GDM1 (cell line): ENCODE measurements around the gene PEX14.

Experiments used
- DNase-seq: peaks from one replicate; lab custom pipeline; 2025; lab: John Stamatoyannopoulos, UW

PEX14 gene

DNA sequence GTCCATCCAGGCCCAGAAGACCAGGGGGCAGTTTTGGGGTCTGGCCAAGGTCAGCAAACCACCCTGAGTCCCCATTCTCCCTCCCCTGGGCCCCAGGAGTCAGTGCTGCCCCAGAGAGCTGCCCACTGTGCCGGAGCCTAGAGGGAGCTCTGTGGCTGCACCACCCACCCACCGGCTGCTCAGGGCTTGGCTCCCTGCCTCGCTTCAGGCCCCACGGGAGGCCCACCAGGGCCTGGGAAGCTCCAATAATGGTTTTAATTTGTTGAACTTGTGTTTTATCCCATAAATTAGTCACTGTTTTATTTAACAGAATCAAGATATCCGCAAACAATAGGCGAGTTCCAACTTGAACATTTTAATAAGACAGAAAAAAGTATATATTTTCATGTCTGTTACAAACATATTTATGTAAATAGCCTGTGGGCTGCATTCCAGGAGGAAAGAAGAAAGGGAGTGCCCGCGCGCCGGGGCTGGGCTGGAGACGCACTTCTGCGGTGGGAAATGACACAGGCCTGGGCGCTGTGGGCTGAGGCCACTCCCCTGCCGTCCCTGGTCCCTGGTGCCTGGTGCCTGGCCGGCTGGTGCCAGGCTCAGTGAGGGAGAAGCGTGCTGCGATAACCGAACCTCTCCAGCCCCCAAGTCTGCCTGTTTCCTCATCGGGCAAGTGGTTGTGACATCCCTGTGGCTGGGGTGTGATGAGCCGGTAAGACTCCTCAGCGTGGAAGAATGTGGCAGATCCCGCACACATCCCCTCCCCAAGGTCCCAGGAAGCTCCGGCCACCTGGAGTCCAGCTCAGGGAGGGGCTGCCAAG, 160.5 kb downstream of the PEX14 start:
- no peak for DNase-seq

DNA sequence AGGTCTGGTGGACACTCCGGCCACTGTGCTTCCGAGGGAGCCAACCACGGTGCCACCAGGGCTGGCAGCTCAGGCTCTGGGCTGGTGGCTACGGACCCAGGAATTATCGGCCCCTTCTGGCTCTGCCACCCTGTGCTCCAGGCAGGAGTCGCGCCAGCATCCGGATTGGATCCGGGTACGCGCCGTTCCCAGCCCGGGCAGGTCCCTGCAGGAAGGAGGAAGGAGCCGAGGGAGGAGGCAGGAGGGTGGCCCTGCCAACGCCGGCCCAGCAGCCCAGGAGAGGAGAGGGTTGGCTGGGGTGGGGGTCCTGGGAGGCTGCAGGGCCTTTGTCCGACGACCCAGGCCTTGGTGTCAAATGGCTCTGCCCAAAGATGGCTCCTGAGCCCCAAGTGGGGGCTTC, 161.2 kb downstream of the PEX14 start:
- DNase-seq, result no peak

DNA sequence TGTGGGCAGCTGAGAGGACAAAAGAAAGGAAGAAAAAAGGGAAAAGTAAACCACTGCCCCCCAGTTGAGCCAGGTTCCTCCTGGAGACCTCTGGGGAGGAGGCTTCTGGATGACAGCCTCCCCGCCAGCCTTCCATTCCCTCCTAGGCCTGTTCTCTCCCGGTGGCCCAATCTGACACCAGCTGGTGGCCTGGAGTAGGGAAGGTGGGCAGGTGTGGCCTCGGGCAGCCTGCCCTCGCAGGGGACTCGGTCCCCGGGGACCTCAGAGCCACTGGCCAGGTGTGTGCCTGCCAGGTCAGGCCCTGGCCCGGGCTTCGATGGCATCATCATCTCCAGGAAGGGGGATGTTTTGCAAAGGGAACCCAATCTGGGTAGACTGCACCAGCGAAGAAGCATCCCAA, 162.7 kb downstream of the PEX14 start:
- DNase-seq, result no peak

DNA sequence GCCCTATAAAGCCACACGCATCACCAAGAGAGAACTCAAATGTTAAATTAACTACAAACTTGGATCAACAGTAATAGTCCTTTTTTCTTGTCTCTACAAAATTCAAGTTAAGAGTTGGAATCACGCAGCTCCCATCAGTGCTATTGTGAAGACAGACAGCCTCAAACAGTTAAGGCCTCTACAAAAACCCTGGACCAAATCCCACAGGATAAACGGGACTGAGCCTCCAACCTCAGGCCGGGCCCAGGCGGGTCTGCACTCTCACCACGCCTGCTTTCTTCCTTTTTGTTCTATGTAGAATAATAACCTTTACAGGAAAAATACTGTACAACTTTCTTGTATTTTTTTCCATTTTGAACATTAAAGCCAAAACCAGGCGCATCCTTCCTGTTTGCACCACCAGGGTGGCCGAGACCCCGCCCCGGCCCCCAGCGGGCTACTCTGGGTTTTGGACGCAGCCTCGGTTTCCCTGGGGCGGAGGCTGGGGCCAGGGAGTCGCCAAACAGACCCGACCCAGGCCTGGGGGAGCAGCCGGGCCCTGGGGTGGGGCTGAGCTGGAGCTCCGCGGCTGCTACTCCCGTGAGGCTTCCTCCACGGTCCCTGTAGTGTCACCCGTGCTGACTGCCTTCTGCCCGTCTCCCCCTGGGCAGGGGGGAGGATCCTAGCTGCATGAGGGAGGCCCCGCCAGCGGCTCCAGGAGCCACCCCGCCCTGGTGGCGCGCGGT, 163.2 kb downstream of the PEX14 start:
- DNase-seq, result no peak

DNA sequence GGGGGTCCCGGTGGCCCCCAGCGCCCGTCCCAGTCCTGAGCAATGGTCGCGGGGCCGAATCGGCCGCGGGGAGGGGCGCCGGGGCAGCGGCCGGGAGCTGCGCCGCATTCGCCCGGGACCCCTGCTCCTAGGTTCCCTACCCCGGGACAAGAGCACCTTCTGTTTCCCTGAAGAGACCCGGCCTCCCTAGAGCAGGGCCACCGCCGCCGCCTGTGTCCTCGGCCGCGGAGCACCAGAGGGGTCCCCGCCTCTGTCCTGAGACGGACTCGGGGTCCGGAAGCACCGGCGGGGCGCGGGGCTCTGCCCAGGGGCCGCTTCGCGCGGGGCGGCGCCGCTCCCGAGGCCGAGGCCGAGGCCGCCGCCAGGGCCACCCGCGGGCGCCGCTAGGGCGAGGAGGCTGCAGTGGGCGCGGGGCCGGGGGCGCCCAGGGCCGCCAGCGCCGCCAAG, 163.8 kb downstream of the PEX14 start:
- DNase-seq, result no peak

DNA sequence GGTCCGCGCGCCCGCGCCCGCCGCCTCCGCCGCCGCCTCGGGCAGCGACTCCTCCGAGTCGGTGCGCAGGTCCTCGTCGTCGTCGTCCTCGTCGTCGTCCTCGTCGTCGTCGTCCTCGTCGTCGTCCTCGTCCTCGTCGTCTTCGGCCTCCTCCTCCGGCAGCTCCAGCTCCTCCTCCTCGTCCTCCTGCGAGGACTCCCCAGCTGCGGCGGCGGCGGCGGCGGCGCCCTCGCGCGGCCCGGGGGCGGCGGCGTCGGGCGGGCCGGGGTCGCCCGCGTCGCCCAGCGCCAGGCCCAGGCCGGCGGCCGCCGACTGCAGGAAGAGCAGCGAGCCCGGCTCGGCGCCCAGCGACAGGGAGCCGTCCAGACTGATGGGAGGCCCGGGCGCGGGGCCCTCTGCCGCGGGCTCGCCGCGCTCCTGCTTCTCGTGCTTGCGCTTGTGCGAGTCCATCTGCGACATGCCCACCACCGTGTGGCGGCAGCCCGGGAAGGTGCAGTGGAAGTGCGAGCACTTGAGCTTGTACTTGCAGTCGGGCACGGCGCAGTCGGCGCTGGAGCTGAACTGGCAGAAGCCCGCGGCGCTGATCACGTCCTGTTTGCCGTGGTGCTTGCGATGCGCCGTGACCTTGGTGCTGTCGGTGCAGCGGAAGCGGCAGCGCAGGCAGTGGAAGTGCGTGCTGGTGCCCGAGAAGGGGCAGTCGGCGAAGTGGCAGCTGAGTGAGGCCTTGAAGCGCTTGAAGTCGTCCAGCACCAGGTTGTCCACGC, 164.4 kb downstream of the PEX14 start:
- no peak for DNase-seq

DNA sequence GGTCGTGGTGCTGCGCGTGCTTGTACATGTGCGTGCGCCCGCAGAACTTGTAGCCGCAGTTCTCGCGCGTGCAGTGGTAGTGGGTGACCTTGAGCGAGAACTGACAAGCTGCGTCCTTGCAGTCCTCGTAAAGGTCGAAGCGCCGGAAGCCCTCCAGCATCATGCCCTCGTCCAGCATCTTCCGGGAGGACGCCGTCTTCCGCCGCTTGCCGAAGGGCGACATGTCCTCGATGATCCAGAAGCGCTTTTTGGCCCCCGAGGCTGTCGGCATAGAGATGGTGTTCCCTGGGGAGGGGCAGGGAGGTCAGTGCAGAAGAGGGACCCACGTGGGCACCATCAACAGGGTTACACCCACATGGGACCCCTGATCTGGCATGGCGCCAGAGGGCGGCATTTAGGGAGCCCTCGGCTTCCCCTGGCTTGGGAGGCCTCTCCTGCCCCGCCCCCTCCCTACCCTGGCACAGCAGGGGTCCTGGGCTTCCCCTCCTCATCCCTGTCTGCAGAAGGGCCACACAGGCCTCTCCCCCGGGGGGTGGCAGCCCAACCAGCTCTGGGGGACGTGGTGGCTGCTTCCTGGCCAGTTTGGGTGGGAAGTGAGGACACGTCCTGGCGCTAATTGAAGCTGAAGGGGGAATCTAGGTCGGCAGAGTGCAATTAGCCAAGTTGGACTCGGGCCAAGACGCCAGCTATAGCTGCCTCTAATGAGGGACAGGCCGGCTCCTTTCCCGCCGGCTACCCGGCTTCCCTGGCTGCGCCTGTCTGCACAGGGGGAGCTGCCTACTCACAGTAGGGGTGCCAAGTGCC, 165.2 kb downstream of the PEX14 start:
- DNase-seq, result no peak

DNA sequence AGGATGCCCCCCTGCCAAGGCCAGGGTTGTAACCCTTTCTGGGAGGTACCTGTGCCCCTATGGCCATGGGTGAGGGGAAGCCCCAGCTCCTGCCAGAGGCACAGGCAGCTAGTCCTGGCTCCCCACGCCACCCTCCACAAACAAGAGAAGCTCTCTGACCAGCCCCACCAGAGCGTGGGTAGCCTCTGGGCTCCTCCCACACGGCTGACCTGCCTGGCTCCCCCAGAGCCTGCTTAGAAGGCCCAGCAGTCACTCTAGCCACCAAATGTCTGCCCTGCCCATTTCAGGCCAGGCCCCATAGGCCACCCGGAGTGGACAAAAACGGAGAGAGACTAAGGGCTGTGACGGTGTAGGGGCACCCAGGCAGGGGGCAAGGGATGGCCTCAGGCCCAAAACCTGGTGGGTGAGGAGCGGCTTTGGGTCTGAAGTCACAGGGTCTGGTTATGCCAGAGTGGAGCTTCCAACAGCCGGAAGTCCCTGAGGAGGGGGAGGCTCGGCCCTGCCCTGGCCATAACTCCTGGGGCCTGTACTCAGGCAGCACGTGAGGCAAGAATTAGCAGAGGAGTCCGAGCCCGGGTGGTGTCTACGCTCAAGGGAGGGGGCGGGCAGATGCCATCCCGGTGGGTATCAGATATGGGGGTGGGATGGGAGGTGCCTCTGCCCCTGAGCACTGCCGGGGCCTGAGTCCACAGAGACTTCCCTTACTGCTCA, 166.2 kb downstream of the PEX14 start:
- DNase-seq, result no peak

DNA sequence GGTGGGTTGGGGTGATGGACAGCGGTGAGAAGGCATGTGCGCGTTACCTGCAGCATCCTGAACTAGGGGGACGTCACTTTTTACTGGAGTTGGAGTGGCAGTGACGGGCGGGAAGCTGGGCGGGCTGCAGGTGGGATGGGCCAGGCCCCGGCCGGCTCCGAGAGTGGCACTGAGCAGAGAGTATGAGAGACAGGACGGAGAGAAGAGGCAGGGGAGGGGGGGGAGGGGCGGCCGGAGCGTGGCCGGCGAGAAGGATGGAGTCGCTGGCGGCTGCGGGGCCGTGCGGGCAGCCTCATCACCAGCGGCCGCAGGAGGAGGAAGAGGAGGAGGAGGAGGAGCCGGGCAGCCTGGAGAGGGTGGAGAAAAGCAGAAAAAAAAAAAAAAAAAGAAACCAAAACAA, 167.2 kb downstream of the PEX14 start:
- DNase-seq, result no peak

DNA sequence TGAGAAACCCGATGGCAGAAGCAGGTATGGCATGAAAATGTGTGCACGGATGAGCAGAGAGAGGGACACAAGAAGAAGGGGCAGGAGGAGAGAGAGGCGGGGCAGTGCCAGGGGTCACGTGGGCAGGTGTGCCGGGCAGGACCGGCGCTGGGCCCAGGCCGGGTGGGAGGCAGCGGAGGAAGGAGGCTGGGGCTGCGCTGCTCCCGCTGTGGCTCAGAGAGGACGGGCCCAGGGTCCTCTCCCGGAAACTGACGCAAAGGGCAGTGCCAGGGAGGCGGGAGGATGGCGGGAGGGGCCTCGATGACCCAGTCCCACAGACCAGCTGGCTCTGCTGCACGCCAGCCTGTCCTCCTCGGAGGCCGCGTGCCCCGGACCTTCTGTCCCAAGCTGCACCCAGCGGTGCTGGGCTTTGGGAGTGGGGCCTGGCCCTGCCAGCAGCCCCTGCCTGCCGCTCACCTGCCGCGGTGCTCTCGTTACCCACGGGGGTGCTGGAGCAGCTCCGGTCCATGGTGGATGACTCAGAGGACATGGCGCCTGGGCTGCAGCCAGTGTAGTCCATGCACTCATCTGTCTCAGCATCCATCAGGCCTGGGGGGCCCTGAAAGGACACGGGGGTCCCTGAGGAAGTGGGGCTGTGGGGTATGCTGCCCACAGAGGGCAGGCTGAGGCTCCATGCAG, 167.8 kb downstream of the PEX14 start:
- DNase-seq, result no peak

DNA sequence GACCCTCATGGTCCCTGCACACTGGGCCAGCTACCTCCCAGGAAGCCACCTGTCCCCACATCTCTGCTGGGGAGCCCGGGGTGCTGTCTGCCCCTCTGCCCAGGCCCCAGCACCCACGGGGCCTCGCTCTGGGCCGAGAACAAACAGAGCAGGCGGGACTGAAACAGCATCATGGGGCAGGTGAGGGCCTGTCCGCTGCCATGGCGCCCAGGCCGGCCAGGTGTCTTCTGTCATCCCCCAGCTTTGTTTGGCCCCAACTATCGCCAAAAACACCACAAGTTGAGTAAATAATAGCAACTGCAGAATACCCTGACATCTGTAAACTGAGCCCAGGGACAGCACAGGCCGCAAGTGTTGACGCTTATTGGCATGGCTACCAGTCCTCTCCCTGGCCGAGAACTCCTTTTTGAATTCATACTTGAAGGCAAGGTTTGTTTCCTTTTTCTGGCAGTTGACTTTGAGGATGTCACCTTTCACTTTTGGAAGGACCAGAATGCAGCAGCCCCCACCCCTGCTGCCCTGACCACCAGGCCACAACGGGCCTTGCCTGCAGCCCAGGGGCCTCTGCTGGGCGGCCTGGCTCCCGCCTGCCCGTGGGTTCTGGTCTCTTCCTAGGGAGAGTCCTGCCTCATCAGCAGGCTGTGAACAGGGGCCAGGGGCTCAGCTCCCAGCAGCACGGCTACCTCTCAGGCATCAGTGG, 169.0 kb downstream of the PEX14 start:
- no peak for DNase-seq

DNA sequence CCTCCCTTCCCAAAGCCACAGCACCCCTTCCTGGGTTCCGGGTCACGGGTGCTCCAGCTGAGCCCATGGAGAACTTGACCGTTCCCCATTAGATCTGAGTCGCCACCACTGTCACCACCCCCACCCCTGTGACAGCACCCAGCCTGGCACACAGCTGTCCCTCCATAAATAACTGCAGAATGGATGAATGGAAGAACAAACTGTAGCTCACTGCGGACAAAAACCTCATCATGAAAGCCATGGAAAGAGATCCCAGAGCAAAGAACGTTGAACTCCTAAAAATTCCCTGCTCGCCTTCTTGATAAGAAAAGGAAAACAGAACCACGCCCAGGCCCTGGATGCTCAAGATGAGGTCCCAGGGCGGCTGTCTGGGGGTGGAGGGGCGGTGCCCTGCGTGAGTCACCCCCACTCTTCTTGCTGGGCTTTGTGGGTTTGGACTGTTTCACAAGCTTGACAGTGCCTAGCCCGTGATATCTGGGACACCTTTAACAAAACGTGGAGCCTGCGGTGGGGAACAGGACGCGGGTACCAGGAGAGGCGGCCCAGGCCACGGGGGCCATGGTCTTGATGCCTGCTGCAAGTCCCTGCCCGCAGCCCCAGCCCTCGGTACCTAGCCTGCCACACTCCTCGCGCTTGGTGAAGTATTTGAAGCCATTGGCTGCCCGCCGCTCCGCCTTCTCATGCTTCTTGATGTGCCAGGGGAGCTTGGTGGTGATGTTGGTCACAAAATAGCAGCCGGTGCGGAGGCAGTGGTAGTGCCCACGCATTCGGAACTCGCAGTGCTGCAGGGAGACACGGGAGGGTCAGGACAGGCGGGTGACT, 169.8 kb downstream of the PEX14 start:
- no peak for DNase-seq

DNA sequence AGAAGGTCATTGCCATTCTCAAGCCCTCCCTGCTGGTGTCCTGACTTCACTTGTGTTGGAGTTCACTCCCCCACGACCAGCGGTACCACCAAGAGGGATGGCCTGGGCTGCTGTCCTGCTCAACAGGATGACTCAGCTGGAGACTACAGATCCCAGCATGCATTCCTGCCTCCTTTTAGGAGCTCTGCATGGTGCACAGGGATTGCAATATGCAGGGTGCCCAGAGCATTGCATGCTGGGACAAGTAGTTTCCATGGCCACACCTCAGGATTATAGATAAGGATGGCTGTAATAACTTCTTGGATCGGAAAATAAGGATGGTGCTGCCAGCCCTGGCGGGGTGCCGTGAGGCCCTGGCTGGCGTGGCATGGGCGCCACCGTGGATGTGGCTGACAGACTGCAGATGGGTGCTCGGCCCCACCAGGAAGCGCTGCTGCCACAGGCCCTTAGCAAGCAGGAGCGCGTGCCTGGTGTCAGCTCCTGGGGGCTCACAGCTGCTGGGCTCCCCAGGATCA, 171.7 kb downstream of the PEX14 start:
- peak; percentile 20 for DNase-seq

DNA sequence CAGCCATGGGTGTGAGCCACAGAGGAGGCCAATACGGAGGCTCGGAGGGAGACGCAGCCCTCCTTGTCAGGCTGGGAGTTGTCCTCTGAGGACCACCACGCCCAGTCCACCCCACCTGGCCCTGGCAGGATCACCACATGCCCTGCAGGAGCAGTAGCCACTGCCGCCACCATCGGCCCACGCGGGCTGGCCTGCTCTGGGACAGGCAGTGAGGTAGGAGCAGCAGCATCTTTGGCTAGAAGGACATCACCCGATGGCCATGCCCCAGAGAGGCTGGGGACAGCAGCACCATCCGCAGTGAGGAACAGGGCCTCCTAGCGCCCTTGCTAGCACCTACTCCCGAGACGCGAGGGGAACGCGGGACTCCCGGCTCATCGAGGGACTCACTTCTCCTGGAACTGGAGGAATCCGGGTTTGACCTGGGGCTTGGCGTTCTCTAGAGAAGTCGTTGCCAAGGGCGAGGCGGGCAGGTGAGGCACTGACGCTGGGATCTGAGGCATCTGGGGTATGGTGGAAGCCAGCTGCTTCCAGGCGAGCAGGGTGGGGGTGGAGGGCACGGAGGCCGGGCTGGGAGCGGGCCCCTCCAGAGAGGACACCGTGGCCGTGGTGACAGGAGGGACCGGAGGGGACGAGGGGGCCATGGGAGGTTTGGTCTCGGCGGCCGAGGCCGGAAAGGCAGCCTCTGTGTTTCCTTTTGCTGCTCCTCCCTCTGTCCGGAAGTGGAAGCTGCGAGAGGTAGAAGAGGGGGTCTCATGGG, 172.8 kb downstream of the PEX14 start:
- DNase-seq, result no peak

DNA sequence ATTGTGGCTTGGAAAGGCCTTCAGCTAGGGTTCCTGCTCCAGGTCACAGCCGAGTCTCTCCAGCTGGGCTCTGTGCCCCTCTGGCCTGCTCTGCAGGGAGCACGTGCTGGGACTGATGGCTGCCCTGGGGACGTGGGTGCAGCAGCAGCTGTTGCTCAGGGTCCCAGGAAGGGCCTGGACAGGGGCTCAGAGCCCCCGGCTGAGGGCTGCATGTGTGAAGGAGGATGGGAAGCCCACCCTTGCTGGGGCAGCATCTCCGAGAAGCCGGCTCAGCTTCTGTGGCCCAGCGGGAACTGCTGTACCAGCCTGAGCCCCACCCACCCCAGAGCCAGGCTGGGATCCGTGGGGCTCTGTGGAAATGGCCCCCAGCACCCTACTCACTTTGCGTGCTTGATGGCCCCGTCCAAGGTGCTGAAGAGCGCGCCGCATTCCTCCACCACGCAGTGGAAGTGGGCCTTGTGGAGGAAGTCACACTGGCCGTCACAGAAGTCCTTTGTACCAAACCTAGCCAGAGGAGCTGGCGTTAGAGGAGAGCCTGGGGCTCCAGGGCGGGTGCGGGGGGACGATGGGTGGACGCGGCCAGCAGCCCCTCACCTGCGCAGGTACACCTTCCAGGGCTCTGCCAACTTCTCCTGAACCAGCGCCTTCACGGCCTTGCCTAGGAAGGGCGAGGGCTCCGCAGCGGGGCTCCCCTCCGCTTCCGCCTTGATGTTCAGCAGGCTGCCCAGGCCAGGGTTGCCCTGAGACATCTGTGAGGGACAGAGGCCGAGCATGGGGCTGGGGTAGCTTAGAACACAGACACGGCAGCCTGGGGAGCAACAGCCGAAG, 174.2 kb downstream of the PEX14 start:
- no peak for DNase-seq

DNA sequence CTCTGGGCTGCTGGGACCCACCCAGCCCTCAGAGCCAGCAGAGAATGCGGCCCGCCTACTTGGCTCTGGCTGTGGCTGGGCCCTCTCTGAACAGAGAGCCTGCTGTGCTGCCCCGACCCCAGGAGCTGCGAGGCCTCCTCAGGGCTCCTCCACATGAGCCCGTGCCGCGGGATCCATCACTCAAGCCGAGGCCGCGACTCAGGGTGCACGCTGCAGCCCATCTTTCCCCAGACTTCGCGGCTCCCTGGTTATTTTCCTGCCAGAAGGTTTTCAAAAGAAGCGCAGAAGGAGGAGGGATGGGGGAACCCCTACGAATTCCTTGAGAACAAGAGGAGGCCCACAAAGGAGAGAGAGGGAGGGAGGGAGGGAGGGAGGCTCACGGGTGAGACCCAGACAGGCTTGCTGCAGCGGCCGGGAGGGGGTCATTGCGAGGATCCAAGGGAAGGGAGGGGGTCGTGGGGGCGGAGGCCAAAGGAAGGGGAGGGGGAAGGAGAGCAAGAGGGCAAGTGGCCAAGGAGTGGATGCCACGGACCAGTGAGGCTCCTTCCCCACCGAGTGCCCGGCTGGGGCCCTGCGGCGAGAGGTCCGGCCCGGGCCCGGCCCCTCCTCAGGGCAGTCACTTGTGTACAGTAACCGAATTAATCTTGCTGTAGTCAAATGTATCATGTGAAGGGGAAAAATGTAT, 174.9 kb downstream of the PEX14 start:
- DNase-seq, result no peak
